Stimulated activated CD8-positive, alpha-beta memory T cell treated with anti-CD3 and anti-CD28 coated beads, Interleukin-7, amount 100 ng/mL, for 48 hours (primary cell): ENCODE data around the gene PBX1.

Experiments used
- DNase-seq, 2 donors: peaks; one replicate each; pipeline ENCODE4 v3.0.0-alpha.2; 2020; ENCODE audit warnings: low read depth in 1 of 2; ENCODE audit errors: extremely low read depth in 1 of 2

Gene PBX1

DNA sequence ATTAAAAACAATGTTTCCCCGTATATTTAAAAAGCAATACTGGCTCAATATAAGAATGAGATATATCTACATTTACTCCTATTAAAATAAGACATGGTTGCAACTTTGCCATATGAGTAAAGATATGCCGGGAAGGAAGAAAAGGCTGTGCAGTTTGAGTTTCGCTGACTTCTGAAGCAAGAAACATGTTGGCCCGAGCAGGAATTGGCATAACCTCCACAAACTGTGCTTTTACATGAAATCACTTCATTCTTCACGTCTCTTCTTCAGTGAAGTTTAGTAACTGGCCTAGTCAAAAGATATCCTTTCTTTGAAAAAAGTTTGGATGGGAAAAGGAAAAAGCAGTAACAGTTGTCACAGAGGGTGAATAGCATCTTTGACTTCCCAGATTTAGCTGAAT is 342.0 kb downstream of the PBX1 start:
- no peak for DNase-seq
